ENCODE results near the gene FHIT.

The FHIT gene

DNA sequence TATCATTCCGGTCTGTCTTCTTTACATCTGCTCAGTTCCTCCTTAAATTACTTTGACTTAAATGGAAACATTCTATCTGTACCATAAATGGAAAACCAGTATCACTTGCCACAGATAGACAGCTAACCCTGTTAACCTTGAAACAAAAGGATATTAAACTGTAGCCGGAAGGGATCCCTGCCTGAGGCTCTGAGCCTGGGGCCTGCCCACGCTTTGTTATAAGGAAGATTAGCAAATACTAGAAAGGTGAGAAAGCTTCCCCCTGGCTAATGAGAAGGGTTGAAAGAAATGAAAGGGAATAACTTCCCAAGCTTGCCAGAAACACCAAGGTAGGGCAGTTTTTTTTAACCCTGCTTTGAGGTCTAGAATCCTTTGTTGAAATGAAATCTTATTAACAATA, 927.6 kb downstream of the FHIT start:
- no peak for DNase-seq (ENCODE audit: low read depth)

DNA sequence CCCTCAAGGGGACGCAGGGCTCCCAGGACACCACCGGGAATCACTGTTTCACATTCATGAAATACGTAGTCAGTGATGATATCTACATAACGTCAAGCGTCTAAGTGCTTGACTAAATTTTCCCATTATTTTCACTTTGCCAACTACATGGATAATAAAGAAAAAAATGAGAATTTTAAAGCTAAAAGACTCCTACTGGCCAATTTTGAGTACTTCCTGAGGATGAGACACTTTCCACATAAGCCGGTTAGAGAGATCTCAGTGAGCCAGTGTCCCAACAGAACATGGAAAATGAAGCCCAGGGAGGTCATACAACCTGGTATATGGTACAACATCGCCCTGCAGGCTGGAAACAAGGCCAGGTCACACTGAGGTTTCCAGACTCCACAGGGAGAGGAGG, 928.1 kb downstream of the FHIT start:
- no peak for DNase-seq (ENCODE audit: low read depth)

DNA sequence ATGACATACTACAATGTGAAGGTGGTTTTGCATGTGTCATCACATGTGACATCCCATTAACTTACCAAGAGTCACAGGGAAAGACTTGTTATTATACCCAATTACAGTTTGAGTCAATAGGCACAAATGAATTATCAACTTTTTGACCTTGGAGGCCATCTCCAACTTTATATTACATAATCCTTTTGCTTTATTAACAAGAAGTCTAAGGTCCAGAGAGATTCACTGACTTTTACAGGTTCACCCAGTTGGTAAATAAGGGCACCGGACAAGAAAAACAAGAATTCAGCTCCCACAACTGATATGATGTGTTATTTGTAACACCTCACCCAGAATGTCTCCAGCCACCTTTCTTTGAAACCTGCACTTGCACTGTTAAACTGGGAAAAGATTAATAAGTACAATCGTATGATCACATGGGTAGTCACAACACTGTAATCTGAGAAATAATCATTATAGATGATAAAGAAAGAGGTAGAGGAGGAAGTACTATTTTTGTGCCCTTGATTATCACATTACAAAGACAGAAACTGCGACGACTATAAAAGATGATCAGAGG, 928.9 kb downstream of the FHIT start:
- DNase-seq (ENCODE audit: low read depth) = no peak

DNA sequence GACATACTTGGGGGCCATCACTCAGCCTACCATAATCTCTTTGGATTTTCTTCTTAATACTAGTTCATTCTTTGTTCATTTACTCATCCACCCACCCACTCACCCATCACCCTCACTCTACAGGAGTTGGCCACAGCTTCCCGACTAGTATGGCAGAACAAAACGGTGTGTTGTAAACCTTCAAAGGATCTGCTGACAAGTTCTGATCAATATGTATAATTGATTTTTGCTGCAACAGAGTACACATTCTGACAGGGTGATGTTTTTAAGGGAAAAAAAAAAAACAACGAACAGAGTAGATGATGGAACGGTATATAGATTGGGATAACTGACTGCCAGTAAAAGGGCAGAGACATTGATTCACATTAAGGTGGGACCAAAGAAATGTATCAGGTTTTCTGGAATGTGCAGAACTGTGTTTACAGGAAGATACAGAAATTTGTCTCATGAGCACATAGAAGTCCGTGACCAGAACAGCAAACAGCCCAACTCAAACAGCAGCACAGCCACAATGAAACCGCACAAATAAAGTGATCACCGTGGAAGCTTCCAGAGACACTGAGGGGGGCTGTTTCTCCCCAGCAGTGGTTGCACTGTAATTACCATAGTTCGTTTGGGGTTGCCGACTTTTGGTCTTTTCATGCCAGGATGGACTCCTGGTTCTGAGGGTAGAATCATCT, 931.9 kb downstream of the FHIT start:
- DNase-seq (ENCODE audit: low read depth) = no peak

DNA sequence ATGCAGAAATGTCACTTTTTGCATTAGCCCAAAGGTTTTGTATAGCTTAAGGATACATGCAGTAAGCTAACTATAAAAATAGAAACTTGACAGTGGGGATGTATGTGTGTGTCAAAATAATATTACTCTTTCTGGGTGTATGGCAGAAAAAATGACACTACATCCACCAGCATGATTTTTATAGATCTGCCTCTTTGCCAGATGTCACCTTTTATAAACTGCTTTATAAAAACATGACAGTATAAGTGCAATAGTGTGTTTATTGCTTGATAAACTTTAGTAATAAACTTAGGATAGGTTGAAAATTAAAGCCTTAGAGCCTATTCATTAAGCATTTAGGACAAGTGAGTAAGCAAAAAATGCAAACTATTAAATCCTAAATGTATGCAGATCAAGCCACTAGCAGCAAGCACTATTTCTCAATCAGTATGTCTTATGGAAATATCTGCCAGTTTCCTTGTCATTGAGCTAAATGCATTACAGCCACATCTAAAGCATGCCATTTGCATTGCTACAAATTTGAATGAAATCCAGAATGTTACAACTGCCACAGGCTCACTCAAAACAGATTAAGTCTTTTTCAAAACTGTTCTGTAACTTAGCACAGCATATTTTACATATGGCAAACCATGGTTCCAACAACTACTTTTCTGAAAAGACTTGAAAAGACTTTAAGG, 935.0 kb downstream of the FHIT start:
- no peak for DNase-seq (ENCODE audit: low read depth)

DNA sequence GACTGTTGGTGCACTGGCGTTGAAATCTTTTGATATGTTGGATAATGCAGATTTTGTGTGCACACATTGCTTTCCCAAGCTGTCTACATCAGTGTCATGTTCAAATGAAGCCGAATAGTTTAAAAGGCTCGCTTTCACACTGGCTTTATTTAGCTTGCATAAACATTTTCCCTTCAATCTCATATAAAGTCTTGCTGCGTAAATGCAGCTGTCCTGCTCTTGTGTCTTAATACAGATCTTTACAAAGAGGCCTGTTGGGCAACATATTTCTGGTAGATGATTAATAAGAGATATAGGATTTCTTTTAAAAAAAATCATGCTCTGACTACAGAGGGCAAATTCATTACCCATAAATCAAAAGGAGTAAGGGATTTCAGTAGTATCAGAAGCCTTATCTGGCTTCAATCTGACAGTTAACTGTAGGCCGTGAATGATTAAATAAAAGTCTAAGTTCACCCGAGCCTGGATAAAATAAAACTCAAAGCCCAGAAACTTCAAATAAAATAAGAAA, 937.2 kb downstream of the FHIT start:
- no peak for DNase-seq (ENCODE audit: low read depth)

DNA sequence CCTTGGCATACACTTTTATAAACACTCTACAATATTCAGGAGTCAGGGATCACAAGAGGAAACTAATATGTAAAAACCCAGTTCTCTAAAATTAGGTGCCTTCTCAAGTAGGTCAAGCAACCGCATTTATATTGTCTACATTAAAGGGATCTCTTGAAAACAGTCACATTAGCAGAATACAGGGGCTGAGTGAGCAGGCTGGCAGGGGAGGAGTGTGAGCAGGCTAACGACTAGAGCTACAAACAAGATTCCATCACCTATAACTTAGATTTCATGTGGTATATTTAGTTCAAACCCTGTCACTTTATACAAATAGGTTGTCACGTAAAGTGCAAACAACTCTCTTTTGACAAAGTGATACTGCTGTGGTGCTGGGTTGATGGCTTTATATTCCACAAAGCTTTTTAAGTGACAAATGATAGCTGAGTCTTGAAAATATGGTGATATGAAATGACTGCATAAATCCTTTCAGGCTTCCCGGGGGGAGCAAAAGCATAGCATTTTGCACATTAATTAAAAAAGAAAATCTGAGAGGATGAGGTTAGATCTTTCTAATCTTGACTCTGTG, 937.9 kb downstream of the FHIT start:
- no peak for DNase-seq (ENCODE audit: low read depth)

DNA sequence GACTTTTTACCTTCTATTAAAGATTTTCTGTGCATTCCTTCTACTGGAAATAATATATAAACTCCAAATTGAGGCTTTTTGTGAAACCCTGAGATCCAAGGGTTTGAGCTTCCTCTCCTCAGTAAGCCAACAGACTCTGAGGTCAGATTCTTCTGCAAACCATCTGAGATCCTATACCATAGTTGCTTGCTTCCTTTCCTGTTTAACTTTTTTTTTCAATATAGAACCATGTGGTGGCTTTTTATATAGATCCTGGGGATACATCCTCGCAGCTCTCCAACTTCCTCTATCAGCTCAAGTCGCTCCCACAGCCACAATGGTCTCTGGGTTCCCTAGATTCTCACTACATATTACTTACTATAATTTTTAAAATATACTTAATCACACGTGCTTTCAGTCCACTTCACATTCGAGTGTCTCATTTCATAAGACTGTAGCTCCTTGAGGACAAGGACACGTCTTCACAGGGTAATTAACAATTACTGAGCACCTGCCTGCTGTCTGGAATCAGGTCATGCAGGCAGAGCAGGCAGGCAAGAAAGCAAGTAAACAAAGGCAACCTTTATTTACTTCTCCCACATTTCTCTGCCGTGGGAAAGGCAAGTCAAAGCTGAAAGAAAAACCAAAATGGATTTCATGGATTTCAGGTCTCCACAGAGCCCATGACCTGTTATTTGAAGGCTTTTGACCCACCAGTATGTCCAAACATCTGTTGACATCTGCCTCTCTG, 941.5 kb downstream of the FHIT start:
- DNase-seq (ENCODE audit: low read depth) = no peak

DNA sequence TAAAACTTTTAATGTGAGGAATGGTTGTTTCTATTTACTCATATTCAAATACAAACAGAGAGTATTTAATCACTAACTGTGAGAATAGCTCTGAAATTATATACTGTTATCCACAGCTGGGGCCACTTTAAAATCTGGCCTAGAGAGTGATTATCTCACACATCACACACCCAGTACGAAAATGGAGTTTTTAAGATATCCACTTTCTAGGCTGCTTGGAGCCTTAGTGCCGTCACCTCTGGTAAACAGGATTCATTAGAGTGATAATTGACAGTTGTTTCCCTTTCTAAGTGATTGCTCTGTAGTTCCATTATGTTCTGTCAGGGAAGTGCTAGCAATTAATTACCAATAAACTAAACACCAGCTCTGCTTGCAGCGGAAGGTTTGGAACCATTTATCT, 942.4 kb downstream of the FHIT start:
- DNase-seq (ENCODE audit: low read depth) = no peak

DNA sequence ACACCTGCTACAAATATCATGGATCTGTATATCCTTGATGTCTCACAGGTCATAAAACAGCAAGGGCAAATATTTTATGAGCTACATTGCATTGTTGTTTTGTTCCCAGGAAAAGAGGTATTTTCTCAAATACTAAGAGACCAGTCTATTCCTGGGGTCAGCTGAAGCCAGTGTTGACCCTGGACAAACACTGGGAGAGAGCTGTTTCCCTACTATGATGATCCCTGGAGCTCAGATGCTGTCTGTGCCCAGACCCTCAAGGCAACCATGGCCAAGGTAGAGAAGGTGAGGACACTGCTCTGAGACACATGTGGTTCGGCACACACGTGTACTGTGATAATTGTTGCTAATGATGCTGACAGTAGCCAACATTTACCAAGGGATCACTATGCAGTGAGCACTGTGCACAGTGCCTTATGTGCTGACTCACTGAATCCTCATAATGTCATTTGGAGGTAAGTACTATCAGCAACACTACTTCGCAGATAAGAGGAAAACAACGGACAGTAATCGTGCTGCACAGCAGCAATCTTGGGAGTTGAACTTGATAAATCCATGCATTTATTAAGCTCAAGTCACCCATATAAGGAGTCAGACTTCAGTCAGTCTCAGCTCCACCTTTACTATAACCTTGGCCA, 943.6 kb downstream of the FHIT start:
- DNase-seq (ENCODE audit: low read depth) = no peak

DNA sequence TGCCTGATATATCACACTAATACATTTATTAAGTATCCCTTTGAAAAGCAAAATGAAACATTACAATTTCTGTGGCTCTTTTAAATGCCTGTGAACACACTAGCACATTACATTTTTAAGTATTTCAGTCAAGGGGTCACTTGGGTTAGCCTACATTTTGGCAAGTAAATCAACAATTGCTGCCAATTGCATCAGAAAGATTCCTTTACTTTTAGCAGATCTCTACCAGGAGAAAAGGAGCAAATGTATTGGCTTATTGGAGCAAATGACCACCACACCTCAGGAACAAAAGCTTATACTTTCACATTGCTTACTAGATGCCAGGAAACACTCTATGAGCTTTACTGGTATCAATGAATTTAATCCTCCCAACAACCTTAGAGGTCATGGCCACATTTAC, 947.1 kb downstream of the FHIT start:
- no peak for DNase-seq (ENCODE audit: low read depth)

DNA sequence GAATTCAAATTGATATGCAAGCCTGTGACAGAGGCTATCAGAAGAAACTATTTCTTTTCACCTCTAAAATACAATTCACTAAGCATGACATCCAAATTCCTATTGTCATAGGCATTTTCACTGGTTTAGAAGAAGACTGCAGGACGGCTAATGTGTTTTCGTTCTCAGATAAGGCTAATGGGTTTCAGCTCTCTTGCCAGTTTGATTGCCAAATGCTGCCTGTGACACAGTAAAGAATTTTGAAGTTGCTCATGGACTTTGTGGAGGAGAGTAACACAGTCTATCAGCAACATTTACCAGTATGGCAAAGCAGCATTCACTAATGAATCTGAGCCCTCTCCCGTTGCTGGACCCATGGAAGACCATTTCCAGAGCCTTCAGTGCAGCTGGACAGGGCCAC, 948.1 kb downstream of the FHIT start:
- no peak for DNase-seq (ENCODE audit: low read depth)

DNA sequence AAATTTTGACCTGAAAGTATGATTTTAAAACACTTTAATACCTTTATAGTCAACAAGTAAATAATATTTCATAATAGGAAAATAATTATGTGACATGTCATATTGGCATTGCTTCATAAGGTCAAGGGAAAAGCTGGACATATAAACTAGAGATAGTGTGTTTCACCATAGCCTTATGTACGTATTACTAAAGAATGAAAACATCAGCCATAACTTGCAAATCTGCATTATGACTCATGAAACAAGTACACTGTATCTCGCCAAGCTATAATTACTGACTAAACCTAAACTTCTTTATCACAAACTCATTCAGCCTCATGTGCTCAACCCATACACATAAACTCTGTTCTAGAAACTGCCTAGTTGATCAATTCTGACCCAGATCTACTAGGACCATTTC, 950.1 kb downstream of the FHIT start:
- no peak for DNase-seq (ENCODE audit: low read depth)

DNA sequence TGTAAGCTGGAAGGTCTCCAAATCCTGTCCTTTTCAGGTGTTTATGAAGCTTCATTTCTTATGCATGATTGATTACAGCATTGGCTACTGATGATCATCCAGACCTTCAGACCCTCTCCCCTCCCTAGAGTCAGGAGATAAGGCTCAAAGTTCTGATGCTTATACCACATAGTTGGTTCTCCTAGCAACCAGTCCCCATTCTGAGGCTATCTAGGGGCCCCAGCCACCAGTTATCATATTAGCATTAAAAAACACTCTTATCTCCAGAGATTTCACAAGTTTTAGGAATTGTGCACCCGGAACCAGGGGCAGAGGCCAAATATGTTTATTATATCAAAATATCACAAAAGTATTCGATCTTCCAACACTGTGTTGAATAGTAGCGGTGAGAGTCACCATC, 953.1 kb downstream of the FHIT start:
- DNase-seq (ENCODE audit: low read depth) = no peak

DNA sequence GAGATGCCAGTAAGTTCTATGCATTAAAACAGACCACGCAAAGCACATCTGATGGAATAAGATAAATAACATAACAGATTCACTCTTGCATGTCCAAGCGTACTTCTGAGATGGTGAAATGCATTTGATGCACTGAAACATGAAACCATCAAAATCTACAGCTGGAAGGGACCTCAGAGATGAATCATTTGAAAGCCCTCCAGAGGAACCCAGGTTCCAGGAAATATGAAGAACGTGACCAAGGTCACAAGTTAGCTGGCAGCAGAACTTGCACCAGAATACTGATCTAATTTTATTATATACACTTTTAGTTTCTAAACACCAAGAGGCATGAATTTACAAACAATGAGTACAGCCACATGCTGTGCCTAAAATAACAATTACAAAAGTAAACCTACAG, 957.1 kb downstream of the FHIT start:
- DNase-seq (ENCODE audit: low read depth) = no peak

DNA sequence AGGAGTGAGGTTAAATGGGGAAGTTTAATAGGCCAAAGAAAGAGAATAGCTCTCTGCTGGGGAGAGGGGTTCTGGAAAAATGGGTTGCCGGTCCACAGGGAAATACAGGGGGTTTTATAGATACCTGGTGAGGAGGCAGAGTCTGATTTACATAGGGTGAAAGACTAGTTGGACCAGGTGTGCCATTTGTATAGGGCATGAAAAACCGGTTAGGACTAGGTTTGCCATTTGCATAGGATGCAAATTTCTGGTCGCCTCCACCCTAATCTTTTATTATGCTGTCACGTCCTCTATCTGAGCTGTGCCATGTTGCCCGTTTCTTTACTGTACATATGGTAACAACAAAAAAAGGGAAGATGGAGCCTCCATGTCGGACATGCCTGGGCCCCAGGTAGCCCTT, 960.1 kb downstream of the FHIT start:
- no peak for DNase-seq (ENCODE audit: low read depth)

DNA sequence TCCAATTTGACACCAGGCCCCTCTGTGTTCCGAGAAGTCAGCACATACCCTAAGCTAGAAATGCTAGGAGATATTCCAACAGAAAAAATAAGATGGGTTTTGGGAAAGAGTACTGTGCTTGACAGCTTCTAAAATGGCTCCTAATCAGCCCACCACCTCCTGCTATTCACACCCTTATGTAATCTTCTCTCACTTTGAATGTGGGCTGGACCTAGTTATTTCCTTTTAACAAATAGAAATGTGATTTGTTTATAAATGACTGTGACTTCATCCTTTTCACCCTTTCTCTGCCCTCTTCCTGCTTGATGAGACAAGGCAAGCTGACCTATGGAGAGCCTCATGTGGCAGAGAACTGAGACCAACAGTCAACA, 961.1 kb downstream of the FHIT start:
- no peak for DNase-seq (ENCODE audit: low read depth)

DNA sequence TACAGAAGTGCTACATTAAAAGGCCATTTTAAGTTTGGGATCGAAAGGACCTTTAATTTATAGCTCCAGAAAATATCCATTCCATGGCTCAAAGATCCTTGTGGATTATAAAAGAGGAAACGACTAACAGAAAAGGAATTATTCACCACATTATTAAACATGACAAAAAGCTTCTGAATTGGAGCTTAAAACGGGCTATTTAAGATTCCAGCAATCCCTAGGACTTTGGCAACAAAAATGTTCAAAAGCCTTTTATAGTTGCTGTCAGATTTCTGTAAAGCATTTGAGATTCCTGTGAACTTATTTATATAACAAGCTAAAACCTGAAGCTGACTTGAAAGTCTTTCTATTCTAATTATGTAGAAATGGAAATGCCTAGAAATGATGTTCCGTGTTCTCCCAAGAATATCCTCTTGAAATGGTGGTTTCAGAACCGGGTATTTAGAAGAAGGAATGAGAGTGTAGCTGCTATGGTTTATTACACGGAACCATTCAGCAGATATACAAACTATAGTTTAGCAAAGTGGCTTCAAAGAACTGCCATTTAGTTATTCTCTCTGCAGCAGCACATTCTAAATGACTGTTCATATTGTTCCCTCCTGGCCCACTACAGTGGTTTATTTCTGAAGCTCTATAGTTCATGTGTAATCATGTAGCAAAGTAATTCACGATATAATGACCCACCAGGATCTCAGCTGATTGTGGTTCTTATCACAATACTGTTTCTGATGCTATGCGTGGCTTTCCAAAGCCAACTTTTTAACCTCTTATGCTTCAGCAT, 961.7 kb downstream of the FHIT start:
- DNase-seq (ENCODE audit: low read depth) = no peak

DNA sequence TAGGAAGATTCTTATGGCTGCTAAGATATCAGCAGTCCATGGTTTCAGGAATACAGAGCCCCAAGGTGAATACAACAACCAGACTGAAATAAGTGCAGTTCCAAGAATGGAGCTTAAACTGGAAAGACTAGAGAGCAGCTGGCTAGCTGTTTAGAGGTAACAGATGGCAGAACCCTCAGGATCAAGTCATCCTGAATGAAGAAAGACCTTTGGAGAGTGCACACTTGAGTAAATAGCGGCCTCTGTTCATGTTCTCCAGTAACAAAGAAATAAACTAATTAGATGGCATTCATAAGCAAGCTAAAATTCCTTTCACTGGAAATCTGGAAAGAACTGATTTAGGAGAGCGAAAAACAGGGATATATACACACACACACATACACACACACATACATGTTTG, 968.4 kb downstream of the FHIT start:
- no peak for DNase-seq (ENCODE audit: low read depth)

DNA sequence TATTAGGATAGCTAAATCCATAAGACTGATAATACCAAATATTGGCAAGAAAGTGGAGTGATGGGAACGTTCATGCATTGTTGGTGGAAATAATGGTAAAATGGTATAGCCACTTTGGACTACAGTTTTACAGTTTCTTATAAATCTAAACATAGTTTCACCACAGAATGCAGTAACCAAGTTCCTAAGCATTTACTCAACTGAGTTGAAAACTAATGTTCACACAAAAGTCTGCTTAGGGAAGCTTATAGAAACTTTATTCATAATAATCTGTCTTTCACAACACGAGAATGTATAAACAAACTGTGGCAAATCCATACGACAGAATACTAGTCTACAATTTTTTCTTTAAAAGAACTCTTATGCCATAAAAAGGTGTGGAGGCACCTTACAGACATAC, 969.3 kb downstream of the FHIT start:
- no peak for DNase-seq (ENCODE audit: low read depth)

DNA sequence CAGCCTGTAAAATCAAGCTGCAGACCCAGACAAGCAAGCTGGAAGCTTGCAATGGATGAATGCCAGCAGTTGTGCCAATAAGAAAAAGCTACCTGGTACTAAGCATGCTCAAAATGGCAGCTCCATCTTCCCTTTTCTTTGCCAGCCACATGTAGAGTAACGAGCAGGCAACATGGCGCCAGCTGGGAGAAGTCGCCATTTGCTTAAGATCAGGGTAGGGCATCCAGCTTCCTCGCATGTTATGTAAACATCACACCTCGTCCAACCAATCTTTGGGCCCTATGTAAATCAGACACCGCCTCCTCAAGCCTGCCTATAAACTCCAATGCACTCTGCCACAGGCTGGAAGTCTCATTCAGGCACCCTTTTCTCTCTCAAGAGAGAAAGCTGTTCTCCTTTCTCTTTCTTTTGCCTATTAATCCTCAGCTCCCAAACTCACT, 973.9 kb downstream of the FHIT start:
- DNase-seq (ENCODE audit: low read depth) = no peak

Measured in ELR (cell line).